GM19240 (cell line): ENCODE results near the gene LAG3.
"Not testable (repeated sequence)": the region's sequence is repeated elsewhere in the genome, so short reads cannot be mapped to it uniquely, and the experiment has no call there.

Experiments
- DNase-seq: peaks from one replicate; pipeline ENCODE4 v3.0.0; 2011; ENCODE audit warnings: low spot score; ENCODE audit not compliant: insufficient read length

Gene LAG3

DNA sequence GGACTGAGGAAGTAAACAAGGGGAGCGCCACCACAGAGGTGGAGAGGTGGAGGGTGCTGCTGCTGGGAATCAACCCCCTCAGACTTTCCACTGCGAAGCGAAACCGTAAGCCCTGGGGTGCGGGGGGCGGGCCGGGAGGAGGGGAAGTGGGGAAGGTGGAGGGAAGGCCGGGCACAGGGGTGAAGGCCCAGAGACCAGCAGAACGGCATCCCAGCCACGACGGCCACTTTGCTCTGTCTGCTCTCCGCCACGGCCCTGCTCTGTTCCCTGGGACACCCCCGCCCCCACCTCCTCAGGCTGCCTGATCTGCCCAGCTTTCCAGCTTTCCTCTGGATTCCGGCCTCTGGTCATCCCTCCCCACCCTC is at the start of gene LAG3:
LAG3 (plus strand) TSS at position 190 of the 365 bp plus-strand sequence. CDS start 333 bp downstream, outside the sequence.
- peak; percentile 53 for DNase-seq

DNA sequence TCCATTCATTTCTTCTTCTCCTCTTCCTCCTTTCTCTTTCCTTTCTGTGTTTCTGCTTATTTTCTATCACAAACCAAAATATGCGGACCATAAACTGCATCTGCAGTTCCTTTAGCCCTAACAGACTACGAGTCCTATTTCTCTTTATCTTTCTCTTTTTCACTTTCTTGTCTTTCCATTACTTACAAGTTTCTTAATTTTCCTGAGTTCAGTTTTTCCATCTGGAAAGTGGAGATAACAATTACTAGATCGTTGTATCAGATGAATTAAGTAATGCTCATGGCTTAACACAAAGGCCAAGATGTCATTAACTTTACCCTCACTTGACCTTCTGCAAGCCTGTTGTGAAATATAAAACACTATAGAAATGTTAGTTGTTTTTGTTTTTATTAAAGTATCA is 49.5 kb upstream of the LAG3 start:
- no peak for DNase-seq

DNA sequence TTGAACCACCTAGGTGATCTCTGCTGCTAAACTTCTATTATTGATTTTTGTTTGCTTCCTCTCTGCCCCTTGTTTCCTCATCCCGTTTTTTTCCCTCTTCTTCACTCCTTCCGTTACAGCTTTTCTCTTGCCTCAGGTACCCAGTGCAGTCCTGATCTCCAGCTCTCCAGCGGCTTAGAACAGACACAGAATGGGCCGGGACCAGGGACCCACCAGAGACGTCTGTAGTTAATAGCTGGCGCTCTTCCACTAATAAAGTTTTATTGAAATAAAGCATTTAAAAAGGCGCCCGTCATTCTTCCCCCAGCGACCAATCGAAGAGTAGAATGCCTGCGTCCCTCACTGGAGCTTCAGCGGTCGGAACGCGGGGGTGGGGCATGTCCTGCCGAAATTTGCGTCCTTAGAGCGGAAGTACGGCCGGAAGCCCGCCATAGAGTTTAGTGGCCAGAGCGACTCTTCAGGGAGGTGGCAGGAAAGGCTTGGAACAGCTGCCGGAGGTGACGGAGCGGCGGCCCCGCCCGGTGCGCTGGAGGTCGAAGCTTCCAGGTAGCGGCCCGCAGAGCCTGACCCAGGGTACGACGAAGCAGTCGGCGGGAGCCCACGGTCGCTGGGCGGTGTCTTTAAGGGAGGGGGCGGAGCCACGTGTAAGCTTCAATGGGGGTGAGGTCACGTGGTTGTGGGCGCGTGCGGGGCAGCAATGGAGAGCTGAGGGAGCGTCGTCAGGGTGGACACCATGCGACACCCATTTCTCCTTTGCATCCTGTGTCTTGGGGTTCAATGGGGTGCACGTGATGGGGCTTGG is 48.5 kb upstream of the LAG3 start, which contains the start of gene COPS7A:
COPS7A (plus strand) TSS at position 440 of the 802 bp plus-strand sequence. CDS start 611 bp downstream, outside the sequence.
- DNase-seq = peak; percentile 97

DNA sequence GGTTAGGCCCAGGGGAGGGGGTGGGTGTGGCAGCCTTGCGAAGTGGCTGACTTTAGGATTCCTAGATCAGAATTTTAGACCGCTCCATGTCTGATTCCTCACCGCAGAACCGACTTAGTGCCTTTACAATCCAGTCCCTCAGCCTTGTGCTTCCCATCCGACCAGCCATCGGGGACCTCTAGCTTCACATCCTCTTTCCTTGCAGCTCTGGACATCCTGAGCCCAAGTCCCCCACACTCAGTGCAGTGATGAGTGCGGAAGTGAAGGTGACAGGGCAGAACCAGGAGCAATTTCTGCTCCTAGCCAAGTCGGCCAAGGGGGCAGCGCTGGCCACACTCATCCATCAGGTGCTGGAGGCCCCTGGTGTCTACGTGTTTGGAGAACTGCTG is 47.9 kb upstream of the LAG3 start:
- no peak for DNase-seq

DNA sequence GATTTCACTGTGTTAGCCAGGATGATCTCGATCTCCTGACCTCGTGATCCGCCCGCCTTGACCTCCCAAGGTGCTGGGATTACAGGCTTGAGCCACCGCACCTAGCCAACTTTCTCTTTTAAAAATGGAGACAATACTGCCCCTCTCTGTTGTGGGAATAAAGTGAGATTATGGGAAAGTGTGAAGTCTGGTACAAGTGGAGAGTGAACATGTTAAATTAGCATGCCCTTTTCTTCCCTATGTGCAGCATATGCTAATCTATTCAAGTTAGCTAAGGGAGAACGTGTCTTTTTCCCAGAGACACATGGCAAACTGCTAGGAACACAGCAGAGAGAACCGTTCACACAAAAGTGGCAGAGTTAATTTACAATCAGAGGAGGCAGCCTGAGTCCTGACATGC is 47.0 kb upstream of the LAG3 start:
- no peak for DNase-seq

DNA sequence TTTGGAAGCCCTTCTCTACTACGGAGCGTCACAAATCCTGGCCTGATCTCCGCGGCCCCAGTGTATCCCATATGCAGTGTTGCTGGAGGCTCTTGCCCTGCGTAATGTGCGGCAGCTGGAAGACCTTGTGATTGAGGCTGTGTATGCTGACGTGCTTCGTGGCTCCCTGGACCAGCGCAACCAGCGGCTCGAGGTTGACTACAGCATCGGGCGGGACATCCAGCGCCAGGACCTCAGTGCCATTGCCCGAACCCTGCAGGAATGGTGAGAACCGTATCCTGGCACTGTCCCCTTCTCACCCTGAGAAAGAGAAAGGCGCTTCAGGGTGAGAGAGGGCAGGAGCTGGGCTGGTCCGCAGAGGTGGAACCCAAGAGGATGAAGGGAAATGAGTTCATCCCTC is 43.1 kb upstream of the LAG3 start:
- no peak for DNase-seq

DNA sequence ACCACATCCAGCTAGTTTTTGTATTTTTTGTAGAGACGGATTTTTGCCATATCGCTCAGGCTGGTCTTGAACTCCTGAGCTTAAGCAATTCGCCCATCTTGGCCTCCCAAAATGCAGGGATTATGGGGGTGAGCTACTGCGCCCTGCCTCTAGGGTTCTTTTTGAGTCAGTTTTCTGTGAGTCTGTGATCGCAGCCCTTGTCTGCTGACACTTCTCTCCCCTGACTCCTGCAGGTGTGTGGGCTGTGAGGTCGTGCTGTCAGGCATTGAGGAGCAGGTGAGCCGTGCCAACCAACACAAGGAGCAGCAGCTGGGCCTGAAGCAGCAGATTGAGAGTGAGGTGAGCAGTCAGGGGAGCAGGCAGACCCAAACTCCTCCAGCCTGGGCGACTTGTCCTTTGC is 42.2 kb upstream of the LAG3 start:
- DNase-seq = no peak

DNA sequence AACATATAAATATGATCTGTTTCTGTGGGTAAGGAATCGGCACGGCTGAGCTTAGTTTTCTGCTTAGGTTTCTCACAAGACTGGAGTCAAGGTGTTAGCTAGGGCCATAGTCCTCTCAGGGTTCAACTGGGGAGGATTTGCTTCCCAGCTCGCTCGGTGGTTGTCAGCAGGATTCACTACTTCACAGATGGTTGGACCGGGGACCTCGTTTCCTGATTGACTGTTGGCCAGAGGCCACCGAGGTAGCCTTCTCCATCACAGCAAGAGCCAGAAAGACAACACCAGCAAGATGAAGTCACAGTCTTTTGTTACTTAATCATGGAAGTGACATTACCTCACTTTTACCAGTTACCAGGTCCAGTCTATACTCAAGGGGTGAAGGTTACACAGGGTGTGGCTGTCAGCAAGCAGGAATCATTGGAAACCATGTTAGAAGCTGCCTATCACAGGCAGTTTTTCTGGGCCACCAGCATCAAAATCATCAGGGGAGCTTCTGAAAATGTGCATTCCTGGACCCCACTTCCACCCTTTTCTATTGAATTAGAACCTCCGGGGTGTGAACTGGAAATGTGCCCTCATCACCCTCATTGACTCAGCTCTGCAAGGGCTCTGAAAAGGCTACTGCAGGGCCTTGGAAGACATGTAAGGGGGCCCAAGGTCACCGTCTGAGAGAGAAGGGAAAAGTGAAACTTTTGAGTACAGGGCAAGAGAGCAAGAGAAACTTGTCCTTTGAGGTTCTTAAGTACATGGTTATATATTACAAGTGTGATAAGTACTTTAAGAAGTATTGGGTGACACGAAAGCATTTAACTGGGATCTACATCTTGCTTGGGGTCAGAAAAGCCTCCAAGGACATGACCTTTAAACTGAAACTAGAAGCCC is 37.6 kb upstream of the LAG3 start:
- DNase-seq = no peak

DNA sequence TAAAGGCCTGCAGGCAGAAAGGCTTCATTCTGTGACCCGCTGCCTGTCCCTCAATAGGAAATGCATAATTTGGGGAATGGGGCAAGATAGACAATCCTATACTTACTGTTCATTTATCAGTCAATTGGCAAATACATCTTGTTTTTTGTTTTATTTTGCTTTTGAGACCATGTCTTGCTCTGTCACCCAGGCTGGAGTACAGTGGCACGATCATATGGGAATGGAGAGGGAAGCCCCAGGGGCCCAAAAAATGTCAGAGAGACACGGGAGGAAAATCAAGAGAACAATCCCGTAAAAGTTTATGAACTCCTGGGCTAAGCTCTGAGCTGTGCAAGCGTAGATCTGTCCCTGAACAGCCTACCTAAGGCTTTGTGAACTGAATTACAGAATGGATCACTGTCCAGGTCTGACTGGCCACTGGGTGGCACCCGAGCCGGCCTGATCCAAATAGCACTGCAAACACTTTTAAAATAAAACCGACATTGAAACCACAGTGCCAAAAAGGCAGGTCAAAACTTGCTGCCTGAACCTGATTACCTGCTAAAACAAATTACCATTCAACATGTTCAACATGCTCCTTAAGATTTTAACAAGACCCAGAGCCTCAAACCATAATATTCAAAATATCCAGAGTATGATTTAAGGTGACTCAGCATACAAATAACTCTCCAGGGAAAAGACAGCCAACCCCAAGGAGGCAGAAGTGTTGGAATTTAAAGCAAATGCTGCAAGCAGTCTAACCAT is 36.7 kb upstream of the LAG3 start:
- DNase-seq = peak; percentile 49

DNA sequence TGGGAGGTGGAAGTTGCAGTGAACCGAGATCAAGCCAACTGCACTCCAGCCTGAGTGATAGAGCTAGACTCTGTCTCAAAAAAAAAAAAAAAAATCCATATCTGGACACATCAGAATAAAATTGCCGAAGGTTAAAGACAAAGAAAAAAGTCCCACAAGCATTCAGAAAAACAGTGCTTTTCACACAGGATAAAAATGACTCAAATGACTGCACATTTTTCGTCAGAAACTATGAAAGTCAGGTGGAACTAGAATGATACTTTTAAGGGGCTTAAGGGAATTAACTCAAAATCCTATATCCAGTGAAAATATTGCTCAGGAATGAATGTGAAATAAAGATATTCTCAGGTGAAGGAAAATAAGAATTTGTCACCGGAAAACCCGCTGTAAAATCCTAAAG is 35.6 kb upstream of the LAG3 start:
- no peak for DNase-seq

DNA sequence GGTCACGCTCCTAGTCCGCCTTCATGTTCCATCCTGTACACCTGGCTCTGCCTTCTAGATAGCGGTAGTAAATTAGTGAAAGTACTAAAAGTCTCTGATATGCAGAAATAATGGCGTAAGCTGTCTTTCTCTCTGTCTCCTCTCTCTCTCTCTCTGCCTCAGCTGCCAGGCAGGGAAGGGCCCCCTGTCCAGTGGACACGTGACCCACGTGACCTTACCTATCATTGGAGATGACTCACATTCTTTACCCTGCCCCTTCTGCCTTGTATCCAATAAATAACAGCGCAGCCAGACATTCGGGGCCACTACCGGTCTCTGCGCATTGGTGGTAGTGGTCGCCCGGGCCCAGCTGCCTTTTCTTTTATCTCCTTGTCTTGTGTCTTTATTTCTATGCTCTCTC is 30.2 kb upstream of the LAG3 start:
- DNase-seq = not testable (repeated sequence)

DNA sequence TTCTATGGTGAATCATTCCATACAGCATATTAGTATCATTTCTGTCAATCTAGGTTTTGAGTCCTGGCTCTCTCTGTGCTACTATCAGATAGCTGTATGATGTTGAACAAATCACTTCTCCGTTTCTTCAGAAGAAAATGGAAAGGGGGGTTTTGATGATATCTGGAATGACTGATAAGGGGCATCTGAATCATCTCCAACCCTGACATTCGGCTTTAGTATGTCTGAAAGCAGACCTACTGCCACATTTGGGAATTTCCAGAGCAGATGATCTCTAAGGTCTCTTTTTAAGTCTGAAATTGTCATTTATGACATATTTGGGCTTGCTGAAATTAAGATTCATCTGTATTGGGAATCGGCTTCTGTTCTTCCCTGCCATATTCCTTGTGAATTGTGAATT is 29.5 kb upstream of the LAG3 start:
- DNase-seq = no peak

DNA sequence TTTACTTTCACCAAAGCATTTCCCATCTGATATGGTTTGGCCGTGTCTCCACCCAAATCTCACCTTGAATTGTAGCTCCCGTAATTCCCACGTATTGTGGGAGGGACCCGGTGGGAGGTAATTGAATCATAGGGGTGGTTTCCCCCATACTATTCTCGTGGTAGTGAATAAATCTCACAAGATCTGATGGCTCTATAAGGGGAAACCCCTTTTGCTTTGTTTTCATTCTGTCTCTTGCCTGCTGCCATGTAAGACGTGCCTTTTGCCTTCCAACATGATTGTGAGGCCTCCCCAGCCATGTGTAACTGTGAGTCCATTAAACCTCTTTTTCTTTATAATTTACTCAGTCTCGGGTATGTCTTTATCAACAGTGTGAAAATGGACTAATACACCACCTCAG is 29.0 kb upstream of the LAG3 start:
- DNase-seq = not testable (repeated sequence)

DNA sequence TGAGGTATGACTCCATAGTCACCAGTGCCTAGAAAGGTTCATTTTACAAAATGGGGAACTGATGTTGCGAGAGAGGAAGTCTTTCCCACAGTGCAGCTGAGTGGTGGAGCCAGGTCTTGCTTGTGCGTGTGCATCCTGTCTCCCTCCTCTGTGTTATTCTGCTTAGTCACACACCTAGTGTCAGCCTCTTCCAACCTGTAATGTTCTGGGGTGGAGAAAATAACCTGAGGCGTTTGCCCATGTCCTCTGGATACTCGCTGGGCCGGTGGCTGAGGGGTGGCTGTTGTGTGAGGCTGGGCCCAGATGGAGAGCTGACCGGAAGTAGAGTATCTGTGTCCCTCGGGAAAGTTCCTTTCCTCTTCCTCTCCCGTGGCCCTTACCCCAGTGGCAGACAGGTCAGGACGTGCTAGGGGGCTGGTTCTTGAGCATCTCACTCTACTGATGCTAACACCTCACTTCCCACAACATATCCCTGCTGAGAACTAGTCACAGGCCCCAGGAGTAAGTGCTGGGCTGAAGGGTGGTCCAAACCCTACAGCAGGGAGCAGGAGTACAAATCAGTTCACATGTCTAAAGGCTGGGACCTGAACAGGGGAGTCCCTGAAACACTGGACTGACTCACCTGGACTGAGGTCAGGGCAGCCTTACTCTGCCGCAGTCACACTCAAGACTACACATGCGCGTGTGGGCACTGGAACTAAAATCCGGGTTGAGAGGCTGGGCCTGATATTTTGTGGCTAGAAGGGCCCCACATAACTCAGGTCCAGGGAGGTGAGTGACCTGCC is 26.4 kb upstream of the LAG3 start:
- no peak for DNase-seq

DNA sequence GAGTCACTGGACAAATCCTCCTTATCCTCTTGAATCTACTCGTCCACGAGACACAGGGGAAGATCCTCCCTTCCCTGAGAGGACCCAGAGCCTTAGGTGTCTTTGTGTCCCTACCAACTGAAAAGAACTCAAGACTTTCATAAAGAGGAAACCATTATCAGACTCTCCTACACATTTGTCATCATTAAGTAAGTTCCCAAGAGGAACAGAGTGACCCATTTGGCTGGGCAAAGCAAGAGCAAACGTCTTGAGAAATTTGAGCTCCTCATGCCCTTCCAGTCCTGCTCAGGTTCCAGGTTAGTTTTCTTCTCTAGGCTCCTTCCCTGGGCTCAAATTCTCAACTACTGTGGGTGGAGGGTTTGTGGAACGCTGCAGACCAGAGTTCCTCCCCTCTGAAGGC is 25.1 kb upstream of the LAG3 start:
- no peak for DNase-seq

DNA sequence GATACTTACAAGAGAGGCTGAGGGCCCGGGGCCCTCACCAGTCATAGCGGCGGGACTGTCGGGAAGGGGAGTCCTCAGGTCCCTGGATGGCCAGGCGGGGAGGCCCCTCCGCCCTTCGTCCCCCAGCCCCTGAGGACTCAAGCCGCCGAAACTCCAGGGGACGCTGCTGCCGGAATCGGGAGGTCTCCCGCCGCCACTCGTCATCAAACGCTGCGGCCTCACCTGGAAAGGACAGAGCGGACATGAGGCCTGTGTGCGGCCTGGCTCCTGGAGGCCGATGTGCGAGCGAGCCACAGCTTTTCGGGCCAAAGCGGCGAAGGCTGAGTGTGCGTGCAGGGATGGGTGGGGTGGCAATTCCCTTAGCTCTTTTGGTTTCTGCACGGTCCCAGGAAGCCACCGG is 23.6 kb upstream of the LAG3 start:
- no peak for DNase-seq

DNA sequence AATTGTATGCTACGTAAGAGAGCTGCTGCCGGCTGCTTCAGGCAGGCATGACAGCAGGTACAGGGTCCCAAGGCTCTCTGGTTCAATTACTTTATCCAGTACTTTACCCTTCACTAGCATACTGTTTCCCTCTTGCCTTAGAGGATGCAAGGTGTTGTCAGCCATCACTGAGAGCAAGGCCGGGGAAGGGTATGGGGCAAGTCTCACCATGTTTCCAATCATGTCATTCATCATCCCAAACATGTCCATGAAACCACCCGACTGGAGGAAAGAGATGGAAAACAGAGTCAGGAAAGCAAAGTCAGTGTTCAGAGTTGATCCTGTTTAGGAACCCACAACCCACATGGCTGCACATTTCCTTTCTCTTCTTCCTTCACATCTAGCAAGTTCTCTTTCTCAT is 21.8 kb upstream of the LAG3 start:
- DNase-seq = no peak

DNA sequence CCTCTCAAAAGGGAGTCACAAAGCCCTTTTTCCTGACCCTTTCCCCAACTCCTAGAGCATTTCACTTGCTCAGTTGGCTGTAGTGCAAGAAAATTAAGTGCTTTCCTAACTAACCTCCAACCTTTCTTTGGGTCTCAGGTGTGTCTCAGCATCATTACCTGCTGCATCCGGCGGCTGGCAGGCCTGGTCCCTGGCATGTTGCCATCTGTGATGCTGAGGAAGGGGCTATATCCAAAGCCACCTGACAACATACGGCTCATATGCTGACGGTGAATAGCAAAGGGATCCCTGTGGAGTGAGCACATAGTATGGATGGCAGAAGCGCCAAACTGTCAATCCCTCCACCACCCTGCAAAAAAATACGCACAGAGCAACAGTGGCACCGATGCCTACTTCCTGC is 20.6 kb upstream of the LAG3 start:
- no peak for DNase-seq

DNA sequence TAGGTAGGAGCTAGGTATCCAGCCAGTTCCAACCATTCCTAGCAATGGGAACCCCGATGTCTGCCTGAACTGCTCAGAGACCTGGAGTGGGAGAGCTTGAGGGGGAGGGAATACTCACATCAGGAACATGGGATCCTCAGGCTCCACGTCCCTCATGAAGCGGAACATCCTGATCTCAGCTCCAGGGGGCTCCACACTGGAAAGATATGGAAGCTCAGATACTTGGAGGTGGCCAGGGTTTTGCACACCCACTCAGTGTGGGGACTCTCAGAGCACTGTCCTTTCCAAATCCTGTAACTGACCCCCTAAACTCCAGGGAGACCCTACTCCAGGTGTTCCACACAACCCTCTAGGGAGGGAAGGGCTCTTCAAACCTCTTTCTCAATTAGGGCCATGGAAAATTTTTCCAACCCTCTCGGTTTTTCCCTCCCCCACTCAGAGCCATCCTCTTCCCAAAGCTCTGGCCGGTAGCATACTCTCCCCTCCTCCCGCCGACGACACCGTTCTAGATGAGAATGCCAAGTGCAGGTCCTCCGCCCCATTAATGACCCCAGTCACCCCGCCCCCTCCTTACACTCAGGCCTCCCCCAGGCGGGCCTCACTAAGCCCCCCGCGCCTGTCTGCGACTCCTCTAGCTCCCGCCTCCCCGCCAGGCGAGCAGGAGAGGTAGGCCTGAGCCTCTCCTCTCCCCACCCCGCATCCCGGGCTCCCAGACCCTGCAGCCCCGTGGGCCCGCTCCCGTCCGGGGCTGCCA is 20.0 kb upstream of the LAG3 start:
- no peak for DNase-seq
